HCT116 (cell line): ENCODE data around the gene CLEC14A. TPM values are rescaled to one million over a fixed set of nuclear protein-coding genes. Genes with fewer than 3 reads are reported as not detected.

Source experiments
- ATAC-seq: fragments of 200-7000 bp; cut with Tn5 transposase; 2 replicates; pipeline ENCODE4 v1.9.1; 2020; ENCODE audit warnings: mild to moderate bottlenecking, moderate library complexity
- BruUV-seq: library from RNA; stranded (reverse); fragments of 400-500 nt; replicated peaks from 2 replicates; lab custom pipeline; 2021; lab: Mats Ljungman, UMichigan
- CTCF ChIA-PET: fragments of 300-600 bp; sonication (Branson Sonifier 250); formaldehyde crosslinking; loops from one replicate; lab custom pipeline; 2021; ENCODE audit warnings: antibody characterized with exemption; lab: Charles Lee
- POLR2A ChIA-PET: fragments of 300-600, 350-600 bp; sonication (Branson Sonifier 250); formaldehyde crosslinking; loops from one replicate; lab custom pipeline; 2021; ENCODE audit warnings: antibody characterized with exemption; lab: Charles Lee
- RAD21 ChIA-PET, 2 experiments: fragments of 300-600 bp; sonication (Branson Sonifier 250); formaldehyde crosslinking; loops; one replicate each; lab custom pipeline; 2023; ENCODE audit warnings: low total read pairs in 2 of 2; ENCODE audit not compliant: uncharacterized antibody in 2 of 2, unreplicated experiment in 2 of 2, low non-redundant PET in 1 of 2; lab: Charles Lee
- DNase-seq: peaks from one replicate; pipeline ENCODE4 v3.0.0-alpha.2; 2010; ENCODE audit warnings: low read depth, low spot score
- H2AFZ ChIP-seq: fragments of 200-600 bp; shearing (Covaris generic), sonication (generic); 2 replicates; pipeline ENCODE4 v1.6.1; 2017; ENCODE audit warnings: low read depth, mixed run types, mixed read lengths, antibody characterized with exemption, low read length; ENCODE audit not compliant: poor library complexity, severe bottlenecking
- H3K27ac ChIP-seq: 2 replicates; pipeline ENCODE4 v1.5.1; 2012; ENCODE audit warnings: low read depth, low read length
- H3K27me3 ChIP-seq: fragments of 200-600 bp; sonication (generic); 2 replicates; pipeline ENCODE4 v1.6.1; 2016; ENCODE audit warnings: mixed run types, low read length, mixed read lengths; ENCODE audit not compliant: insufficient read depth
- H3K36me3 ChIP-seq, 2 experiments: fragments of 200-500 bp in 1 of 2; fragments of 200-600 bp in 1 of 2; sonication (Bioruptor generic) in 1 of 2; sonication (generic) in 1 of 2; 2 replicates each; pipeline versions ENCODE4 v1.5.1 to v1.6.1; 2014 to 2016; ENCODE audit warnings: low read length in 2 of 2, inconsistent platforms in 1 of 2, mixed read lengths in 1 of 2, mixed run types in 1 of 2; ENCODE audit not compliant: insufficient read depth in 2 of 2, control insufficient read depth in 1 of 2
- H3K4me1 ChIP-seq, 2 experiments: fragments of 200-600 bp in 1 of 2; sonication (generic) in 1 of 2; 2 replicates each; pipeline versions ENCODE4 v1.5.1 to v1.6.1; 2012 to 2017; ENCODE audit warnings: low read length in 2 of 2, inconsistent platforms in 1 of 2, mild to moderate bottlenecking in 1 of 2, mixed read lengths in 1 of 2, mixed run types in 1 of 2, moderate library complexity in 1 of 2; ENCODE audit not compliant: insufficient read depth in 2 of 2, control insufficient read depth in 1 of 2
- H3K4me2 ChIP-seq: fragments of 200-600 bp; sonication (generic); 2 replicates; pipeline ENCODE4 v1.6.1; 2017; ENCODE audit warnings: mixed run types, low read length, mixed read lengths
- H3K4me3 ChIP-seq, 2 experiments: fragments of 200-600 bp in 1 of 2; sonication (generic) in 1 of 2; replicated peaks in 1 of 2; 2 replicates each; pipeline ENCODE4 v1.5.1; 2011 to 2016; ENCODE audit warnings: low read length in 2 of 2, control low read depth in 1 of 2, low read depth in 1 of 2, mild to moderate bottlenecking in 1 of 2, mixed read lengths in 1 of 2, mixed run types in 1 of 2
- H3K79me2 ChIP-seq: fragments of 200-600 bp; sonication (generic); 2 replicates; pipeline ENCODE4 v1.6.1; 2017; ENCODE audit warnings: mild to moderate bottlenecking, mixed run types, low read length, moderate library complexity, mixed read lengths; ENCODE audit not compliant: insufficient read depth
- H3K9ac ChIP-seq: fragments of 200-600 bp; sonication (generic); 2 replicates; pipeline ENCODE4 v1.6.1; 2016; ENCODE audit warnings: low read length, mixed read lengths
- H3K9me2 ChIP-seq: fragments of 200-600 bp; sonication (generic), shearing (Covaris generic); 2 replicates; pipeline ENCODE4 v1.6.1; 2017; ENCODE audit warnings: mixed run types, mild to moderate bottlenecking, moderate library complexity; ENCODE audit not compliant: insufficient read depth
- H3K9me3 ChIP-seq, 2 experiments: fragments of 200-500 bp in 1 of 2; fragments of 200-600 bp in 1 of 2; sonication (Bioruptor generic) in 1 of 2; sonication (generic) in 1 of 2; 2 replicates each; pipeline ENCODE4 v1.6.1; 2014 to 2017; ENCODE audit warnings: low read length in 2 of 2, mixed read lengths in 2 of 2, inconsistent platforms in 1 of 2, low read depth in 1 of 2, mild to moderate bottlenecking in 1 of 2, mixed run types in 1 of 2, moderate library complexity in 1 of 2; ENCODE audit not compliant: control insufficient read depth in 1 of 2, insufficient read depth in 1 of 2
- H4K20me1 ChIP-seq: fragments of 200-600 bp; sonication (generic), shearing (Covaris generic); 2 replicates; pipeline ENCODE4 v1.6.1; 2017; ENCODE audit warnings: mixed run types, mild to moderate bottlenecking, moderate library complexity; ENCODE audit not compliant: insufficient read depth
- ATF3 ChIP-seq: IDR thresholded peaks from 2 replicates; pipeline ENCODE4 v1.6.1; 2012
- CTCF ChIP-seq, 3 experiments: fragments of 200-600 bp in 1 of 3; sonication (generic) in 1 of 3; IDR thresholded peaks in 2 of 3; conservative IDR thresholded peaks in 1 of 3; 2 replicates each; pipeline ENCODE4 v1.5.1; 2012 to 2017; ENCODE audit warnings: low read depth in 2 of 3, low read length in 2 of 3, antibody characterized with exemption in 1 of 3, borderline replicate concordance in 1 of 3, control low read depth in 1 of 3, mild to moderate bottlenecking in 1 of 3, mixed read lengths in 1 of 3, mixed run types in 1 of 3, moderate library complexity in 1 of 3; ENCODE audit not compliant: insufficient read depth in 1 of 3
- EGR1 ChIP-seq: IDR thresholded peaks from 2 replicates; pipeline ENCODE4 v1.6.1; 2012; ENCODE audit warnings: low read depth
- FOSL1 ChIP-seq: IDR thresholded peaks from 2 replicates; pipeline ENCODE4 v1.6.1; 2012; ENCODE audit warnings: low read depth
- JUND ChIP-seq: IDR thresholded peaks from 2 replicates; pipeline ENCODE4 v1.6.1; 2012
- POLR2A ChIP-seq: IDR thresholded peaks from 2 replicates; pipeline ENCODE4 v1.7.0; 2011; ENCODE audit warnings: borderline replicate concordance; ENCODE audit not compliant: insufficient read depth, insufficient read length; ENCODE audit errors: extremely low read depth
- SIN3A ChIP-seq: IDR thresholded peaks from 2 replicates; pipeline ENCODE4 v1.6.1; 2012; ENCODE audit warnings: low read depth
- SP1 ChIP-seq: IDR thresholded peaks from 2 replicates; pipeline ENCODE4 v1.6.1; 2012; ENCODE audit warnings: low read depth
- SRF ChIP-seq: IDR thresholded peaks from 2 replicates; pipeline ENCODE4 v1.6.1; 2012; ENCODE audit warnings: low read depth
- TCF7L2 ChIP-seq: IDR thresholded peaks from 2 replicates; pipeline ENCODE4 v1.7.0; 2011; ENCODE audit warnings: borderline replicate concordance, inconsistent platforms; ENCODE audit not compliant: insufficient read depth, insufficient read length; ENCODE audit errors: extremely low read depth
- ZFX ChIP-seq: fragments of 450-650 bp; IDR thresholded peaks from 2 replicates; pipeline ENCODE4 v1.6.1; 2017
- ZNF274 ChIP-seq: fragments of 200-500 bp; sonication (Bioruptor generic); IDR thresholded peaks from 2 replicates; pipeline ENCODE4 v1.6.1; 2014; ENCODE audit warnings: mild to moderate bottlenecking, low read depth, low read length, inconsistent platforms
- intact Hi-C: fragments of 100-400 bp; cut with micrococcal nuclease; formaldehyde crosslinking; loops from 2 replicates; pipeline ENCODE4 v1.10.0; 2022
- total RNA-seq: library from RNA; stranded (reverse); gene quantifications from one replicate; pipeline ENCODE4 v1.2.1, GENCODE V29; 2021; ENCODE audit not compliant: unreplicated experiment

Gene CLEC14A
- total RNA-seq, 1 experiment from 2014 or later: 0.10 TPM

GRCh38 chr14:38302966-38303365 lies 47.1 kb upstream of the CLEC14A start:
- Histone ChIP-seq H3K27me3 (no peaks in the 10 kb centered on the region), H3K9me2 (no peaks in the 10 kb centered on the region), H3K79me2 (no peaks in the 10 kb centered on the region), H3K9me3 (peaks cover 0 to 15% of the 10 kb centered on the region in 2 experiments; a peak in 1 of 4 replicates), H3K27ac (no peak overlapping the region), H3K36me3 (no peaks in the 10 kb centered on the region), H4K20me1 (no peaks in the 10 kb centered on the region), H3K4me3 (no peak overlapping the region), H3K4me1 (no peaks in the 10 kb centered on the region), H2AFZ (no peak overlapping the region), H3K9ac (no peak overlapping the region), H3K4me2 (no peak overlapping the region)
- TF ChIP-seq ATF3 (no peak), EGR1 (no peak), SP1 (no peak), FOSL1 (no peak), JUND (no peak), POLR2A (no peak), SIN3A (no peak), ZNF274 (no peak), TCF7L2 (no peak), CTCF (IDR thresholded peaks at IDR 0.05 in 2 of 3, conservative IDR thresholded peaks at IDR 0.05 in 1 of 3; ENCODE audit: borderline replicate concordance in 1 of 3, insufficient read depth in 1 of 3, low read depth in 2 of 3, low read length in 2 of 3) (no peak)
- ChIA-PET POLR2A (no interaction called here), RAD21 (no interaction called here), CTCF (no interaction called here)
- DNase-seq: no peak
- ATAC-seq: no peak
- intact Hi-C loops: no loop called here
- BruUV-seq: no TSS peak

DNA sequence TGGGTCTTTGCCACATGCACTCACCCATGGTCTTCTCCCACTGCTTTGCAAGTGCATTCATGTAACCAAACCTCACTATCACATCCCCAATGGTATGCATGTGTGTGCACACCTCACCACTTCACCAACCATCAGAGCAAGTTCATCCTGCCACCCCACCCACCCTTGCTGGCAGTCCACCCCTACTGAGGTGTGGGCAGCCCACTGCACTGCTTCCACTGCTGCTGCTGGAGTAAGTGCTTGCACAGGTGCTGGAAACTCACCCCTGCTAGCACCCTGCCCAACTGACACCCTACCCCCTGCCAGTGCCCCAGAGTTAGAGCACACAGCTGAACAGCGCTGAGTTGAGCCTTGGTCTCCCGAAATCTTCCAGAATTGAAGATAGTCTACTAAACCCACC lies 46.1 kb upstream of the CLEC14A start:
- no TSS peak for BruUV-seq
- H3K4me2 ChIP-seq: no peak overlapping the region
- no peaks in the 10 kb centered on the region for H4K20me1 ChIP-seq
- no peaks in the 10 kb centered on the region for H3K36me3 ChIP-seq
- ATAC-seq: no peak
- H3K4me3 ChIP-seq: no peak overlapping the region
- RAD21 ChIA-PET: no interaction called here
- DNase-seq: no peak
- intact Hi-C loops: no loop called here
- no peak overlapping the region for H2AFZ ChIP-seq
- H3K4me1 ChIP-seq: no peaks in the 10 kb centered on the region
- H3K27ac ChIP-seq: no peak overlapping the region
- no peaks in the 10 kb centered on the region for H3K27me3 ChIP-seq
- H3K9me2 ChIP-seq: no peaks in the 10 kb centered on the region
- H3K9me3 ChIP-seq: peaks cover 0 to 15% of the 10 kb centered on the region in 2 experiments; a peak in 1 of 4 replicates
- no peak overlapping the region for H3K9ac ChIP-seq
- no peaks in the 10 kb centered on the region for H3K79me2 ChIP-seq
- POLR2A ChIA-PET: no interaction called here
- CTCF ChIA-PET: no interaction called here
- TF ChIP-seq ZNF274: no peak
- TF ChIP-seq ZFX: no peak
- TF ChIP-seq CTCF (IDR thresholded peaks at IDR 0.05 in 2 of 3, conservative IDR thresholded peaks at IDR 0.05 in 1 of 3; ENCODE audit: borderline replicate concordance in 1 of 3, insufficient read depth in 1 of 3, low read depth in 2 of 3, low read length in 2 of 3): no peak
- no peak for TF ChIP-seq EGR1
- TF ChIP-seq SRF: no peak
- TF ChIP-seq FOSL1: no peak
